HG03025 (cell line): Measurements from ENCODE around the gene FIBP.

Source experiments
- ATAC-seq: cut with Tn5 transposase; IDR thresholded peaks from one replicate; pipeline ENCODE4 v1.9.1; 2021; ENCODE audit warnings: mild to moderate bottlenecking, moderate library complexity; ENCODE audit not compliant: unreplicated experiment, low FRiP score

Gene FIBP

DNA sequence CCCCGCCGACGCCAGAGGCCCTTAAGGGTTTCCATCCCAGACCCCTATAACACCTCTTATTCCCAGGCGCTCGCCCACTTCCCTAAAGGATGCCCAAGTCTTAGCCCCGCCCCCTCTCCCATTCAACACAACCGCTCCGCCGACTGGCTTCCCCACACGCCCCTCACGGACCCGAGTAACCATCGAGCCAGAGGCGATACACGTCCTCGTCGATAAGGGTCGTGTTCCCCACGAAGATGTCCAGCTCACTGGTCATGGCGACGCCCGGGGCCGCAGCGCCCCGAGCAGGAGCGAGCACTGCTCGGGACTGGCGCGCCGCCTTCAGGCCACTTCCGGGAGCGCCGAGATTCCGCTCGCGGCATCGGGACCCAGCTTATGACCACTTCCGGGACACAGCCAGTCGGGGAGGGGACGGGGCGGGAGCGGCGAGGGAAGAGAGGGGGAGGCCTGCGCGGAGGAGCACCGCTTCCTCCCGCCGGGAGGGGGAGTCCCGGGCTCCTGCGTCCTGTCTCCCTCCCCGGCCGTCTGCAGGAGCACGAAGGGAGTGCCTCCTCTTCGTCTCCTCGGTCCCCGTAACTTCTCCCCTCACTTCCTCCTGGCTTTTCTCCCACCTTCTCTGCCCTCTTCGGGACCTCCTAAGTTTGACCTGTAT, at the start of gene FIBP:
TSS of gene FIBP (minus strand) at position 309 of the 652 bp plus-strand sequence. CDS start at position 256, 53 bp downstream.
- peak; percentile 50 for ATAC-seq

DNA sequence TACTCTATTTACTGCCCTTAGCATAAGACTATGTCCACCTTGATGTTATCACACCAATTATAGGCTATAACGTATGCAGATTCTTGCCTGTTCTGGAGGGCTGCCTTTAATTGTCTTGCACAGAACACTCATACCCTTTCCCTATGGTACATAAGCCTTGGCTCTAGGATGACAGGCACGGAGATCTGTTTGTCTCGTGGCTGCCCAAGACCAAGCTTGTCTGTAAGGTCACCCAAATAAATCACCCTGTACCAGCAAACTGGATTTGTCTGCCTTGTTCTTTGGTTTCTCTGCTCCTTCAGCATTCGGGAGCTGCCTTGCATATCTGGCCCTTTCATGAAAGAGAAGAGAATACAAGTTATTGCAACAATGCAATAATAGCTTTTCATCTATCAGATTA, 49.5 kb upstream of the FIBP start:
- ATAC-seq: no peak

DNA sequence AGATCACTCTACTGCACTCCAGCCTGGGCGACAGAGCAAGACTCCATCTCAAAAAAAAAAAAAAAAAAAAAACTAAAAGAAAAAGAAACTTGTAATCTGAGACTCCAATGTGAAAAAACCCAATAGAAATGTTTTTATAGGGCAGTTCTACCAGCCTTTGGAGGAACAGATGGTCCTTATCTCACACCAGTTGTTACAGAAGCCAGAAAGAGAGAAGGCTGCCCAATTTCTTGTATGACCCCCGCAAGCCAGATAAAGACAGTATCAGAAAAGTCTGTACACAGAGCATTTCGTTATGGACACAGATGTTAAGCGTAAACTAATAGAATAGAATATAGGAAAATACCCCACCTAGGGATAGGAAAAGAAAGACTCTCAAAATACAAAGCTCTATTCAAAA, 45.7 kb upstream of the FIBP start:
- no peak for ATAC-seq

DNA sequence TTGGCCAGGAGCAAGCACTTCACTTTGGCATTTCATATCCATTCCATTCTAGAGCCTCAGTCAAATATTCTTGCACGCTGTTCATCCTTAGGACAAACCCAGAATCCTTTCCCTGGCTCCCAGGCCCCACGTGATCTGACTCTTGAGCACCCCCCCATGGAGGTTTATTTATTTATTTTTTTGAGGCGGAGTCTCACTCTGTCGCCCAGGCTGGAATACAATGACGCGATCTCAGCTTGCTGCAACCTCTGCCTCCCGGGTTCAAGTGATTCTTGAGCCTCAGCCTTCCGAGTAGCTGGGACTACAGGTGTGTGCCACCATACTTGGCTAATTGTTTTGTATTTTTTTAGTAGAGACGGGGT, 44.3 kb upstream of the FIBP start:
- ATAC-seq: no peak

DNA sequence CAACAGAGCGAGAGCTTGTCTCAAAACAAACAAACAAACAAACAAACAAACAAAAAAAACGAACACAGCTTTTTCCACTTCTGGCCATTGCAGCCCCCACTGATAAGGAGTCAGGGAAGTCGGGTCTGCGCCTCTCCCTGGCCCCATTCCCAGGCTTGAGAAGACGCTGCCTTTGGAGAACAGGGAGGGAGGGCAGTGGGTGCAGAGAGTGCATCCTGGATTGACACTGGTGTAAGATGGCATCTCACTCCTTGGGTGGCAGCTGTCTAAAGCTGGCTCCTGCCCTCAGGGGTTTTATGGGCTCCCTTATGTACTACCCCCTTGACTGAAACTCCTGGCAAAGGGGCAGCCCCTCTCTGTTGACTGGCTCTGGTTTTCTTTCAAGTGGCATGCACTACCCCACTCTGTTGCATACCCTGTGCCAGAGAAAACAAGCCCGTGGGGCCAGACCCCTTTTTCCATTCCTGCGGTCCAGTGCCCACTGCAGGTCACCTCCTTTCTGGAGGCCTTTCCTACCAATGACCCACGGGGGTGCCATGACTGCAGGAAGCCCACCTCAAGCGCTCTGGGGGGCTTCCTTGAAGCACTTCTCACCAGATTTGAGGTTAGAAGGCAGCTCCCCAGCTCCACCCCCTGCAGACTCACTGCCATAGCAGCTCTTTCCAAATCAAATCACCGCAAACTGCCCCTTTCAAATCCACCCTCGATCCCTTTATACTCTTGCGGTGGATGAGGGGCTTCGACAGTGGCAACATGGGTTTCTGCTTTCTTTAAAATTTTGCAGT, 43.7 kb upstream of the FIBP start:
- no peak for ATAC-seq

DNA sequence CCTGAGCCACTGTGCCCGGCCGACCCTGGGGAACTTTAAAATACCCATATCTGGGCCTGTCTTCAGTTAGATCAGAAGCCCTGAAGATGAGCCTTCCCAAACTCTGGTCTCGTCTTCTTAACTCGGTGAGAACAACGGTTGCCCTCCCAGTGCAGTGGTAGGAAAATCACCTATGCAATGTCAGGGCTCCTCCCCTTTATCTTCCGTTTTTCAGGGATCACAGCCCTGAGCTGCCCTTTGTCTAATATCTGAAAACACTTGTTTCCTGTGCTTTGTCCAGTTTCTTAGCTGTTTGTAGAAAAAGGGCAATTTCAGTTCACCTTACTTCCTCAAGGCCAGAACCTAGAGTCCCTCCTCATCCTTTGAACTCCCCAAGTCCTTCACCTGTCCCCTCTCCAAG, 40.4 kb upstream of the FIBP start:
- no peak for ATAC-seq

DNA sequence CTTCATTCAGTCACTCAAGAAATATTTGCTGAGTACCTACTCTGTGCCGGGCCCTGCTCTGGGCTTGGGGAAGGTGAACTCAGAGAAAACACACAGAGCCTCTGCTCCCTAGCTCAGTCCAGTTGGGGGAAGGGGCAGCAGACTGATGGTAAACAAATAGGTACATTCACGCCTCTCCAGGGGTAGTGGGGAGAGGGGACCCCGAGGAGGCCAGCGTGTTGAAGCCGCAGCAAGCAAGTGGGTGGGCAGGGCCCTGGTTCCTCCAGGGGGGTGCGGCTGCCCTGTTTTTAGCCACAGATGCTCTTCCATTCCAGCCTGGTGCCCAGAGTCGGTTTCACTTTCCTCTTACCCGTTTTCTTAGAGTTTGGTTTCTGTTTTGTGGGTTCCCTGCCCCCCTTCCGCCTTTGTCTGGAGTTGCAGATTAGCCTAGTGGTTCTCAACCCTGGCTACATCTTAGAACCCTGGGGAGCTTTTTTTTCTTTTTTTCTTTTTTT, 39.7 kb upstream of the FIBP start:
- no peak for ATAC-seq

DNA sequence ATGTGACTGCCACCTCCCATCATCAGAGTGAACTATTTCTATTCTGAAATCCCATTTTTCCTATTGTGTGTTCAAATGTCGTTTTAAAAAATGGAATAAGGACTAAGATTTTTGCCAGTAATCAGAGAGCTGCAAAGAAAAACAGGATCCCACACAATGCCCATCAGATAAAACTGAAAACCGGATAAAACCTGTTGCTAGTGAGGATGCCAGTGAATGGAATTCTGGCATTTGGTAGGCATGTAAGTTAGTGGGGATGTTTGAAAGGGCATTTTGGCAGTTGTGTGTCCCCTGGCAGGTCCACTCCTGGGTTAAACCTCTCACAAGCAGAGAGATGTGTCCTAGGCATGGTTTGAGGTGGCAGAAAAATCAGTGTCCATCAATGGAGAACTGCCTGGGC, 37.1 kb upstream of the FIBP start:
- no peak for ATAC-seq

DNA sequence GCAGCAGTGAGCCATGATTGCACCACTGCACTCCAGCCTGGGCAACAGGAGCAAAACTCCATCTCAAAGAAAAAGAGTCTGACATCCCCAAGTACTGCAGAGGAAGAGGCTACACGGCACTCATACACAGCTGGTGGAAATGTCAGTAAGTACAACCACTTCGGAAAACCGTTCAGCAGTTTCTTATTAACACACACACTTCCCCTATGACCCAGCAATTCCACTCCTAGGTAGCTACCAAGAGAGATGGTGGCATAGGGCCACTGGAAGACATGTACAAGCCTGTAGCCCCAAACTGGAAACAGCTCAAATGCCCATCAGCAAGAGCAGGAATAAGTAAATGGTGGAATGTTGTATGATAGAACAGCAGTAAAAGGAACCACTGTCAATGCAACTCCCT, 34.3 kb upstream of the FIBP start:
- ATAC-seq: no peak

DNA sequence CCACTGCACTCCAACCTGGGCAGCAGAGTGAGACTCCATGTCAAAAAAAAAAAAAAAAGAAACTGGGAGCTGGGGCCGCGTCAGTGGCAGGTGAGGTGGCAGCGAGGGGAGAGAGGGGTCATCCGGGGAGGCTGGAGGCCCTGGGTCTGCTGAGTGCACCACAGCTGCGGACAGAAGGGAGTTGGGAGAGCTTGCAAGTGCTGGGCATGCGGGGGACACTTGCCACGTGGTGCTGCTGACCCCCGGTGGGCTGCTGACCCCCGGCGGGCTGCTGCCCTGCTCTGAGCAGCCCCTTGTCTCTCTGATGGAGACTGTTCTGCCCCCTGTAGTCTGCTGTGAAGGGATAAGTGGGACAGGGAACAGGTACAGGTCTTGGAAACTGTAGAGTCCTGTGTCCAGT, 33.6 kb upstream of the FIBP start:
- no peak for ATAC-seq

DNA sequence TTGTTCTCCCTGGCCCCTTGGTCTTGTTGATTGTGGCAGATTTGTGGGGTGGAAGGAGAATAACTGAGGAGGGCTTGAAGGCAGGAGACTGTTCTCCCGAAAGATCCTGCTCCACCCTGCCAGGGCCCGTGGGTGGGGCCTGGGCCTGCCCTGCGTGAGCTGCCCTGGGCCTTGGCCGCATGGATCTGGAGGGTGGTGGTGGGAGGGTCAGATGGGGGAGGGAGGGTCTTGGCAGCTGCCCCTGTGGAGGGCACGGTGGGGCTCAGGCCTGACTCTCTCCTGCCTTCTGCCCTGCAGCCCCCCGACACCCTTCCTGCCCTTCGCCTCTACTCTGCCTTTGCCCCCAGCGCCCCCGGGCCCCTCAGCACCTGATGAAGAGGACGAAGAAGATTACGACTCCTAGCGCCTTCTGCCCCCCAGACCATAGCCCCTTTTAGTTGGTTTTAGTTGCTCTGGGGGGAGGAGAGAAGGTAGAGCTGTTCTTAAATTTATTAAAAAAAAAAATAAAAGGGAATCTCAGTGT, 32.8 kb upstream of the FIBP start:
- ATAC-seq: no peak

DNA sequence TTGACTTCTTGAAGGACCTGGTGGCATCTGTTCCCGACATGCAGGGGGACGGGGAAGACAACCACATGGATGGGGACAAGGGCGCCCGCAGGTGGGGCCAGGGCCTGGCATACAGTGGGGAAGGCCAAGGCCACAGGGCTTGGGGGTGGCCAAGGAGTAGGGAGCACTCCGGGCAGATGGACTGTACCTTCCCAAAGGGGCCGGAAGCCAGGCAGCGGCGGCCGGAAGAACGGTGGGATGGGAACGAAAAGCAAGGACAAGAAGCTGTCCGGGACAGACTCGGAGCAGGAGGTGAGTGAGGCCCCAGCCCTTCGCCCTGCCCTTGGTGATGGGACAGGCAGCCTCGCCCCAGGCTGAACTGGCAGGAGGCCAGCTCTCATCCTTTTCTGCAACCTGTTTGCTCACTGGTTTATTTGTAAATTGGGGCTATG, 32.1 kb upstream of the FIBP start:
- no peak for ATAC-seq

DNA sequence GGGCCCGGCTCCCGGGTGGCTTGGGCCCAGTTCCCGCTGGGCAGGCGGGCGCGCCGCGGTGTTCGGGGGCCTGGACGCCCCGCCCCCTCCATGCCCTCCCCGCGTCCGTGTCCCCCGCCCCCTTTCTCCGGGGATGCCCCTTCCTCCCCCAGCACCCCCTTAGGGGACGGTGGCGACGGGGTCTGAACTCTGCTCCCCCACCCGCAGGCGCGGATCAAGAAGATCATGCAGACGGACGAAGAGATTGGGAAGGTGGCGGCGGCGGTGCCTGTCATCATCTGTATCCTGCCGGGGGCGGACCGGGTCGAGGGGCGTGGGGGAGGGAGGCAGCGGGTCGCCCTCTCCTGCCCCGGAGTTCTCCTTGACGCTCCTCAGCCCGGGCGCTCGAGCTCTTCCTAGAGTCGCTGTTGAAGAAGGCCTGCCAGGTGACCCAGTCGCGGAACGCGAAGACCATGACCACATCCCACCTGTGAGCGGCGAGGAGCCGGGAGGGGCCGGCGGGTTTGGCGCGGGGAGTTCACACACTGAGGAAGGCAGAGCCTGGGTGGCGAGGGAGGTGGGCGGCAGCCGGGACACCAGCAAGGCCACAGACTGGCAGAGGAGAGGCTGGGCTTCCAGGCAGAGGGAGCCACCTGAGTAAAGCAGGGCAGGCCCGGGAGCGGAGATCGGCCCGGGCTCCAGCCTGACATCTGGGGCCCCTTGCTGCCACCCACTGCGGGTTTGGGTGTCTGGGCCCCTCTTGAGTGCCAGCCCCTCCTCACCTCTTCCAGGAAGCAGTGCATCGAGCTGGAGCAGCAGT, 31.5 kb upstream of the FIBP start:
- ATAC-seq: peak; percentile 38

DNA sequence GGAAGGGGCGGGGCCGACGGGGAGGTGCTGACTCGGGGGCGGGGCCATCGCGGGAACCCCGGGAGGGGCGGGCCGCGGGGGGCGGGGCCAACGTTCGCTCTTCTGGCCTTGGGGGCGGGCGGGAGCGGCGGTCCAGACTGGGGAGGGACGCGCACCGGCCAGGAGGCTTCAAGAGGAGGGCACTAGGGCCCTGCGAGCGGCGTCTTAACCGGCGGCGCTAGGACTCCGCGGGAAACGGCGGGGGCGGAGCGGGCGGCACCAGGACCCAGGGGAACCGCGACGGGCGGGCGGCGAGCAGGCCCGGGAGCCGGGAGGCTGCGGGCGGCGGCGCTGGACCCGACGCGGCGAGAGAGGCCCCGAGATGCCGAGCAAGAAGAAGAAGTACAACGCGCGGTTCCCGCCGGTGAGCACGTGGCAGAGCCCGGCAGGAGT, 30.9 kb upstream of the FIBP start, which contains the start of gene DRAP1:
TSS of gene DRAP1 (plus strand) at position 286 of the 432 bp plus-strand sequence. CDS start at position 362, 76 bp downstream.
- ATAC-seq: peak; percentile 73

DNA sequence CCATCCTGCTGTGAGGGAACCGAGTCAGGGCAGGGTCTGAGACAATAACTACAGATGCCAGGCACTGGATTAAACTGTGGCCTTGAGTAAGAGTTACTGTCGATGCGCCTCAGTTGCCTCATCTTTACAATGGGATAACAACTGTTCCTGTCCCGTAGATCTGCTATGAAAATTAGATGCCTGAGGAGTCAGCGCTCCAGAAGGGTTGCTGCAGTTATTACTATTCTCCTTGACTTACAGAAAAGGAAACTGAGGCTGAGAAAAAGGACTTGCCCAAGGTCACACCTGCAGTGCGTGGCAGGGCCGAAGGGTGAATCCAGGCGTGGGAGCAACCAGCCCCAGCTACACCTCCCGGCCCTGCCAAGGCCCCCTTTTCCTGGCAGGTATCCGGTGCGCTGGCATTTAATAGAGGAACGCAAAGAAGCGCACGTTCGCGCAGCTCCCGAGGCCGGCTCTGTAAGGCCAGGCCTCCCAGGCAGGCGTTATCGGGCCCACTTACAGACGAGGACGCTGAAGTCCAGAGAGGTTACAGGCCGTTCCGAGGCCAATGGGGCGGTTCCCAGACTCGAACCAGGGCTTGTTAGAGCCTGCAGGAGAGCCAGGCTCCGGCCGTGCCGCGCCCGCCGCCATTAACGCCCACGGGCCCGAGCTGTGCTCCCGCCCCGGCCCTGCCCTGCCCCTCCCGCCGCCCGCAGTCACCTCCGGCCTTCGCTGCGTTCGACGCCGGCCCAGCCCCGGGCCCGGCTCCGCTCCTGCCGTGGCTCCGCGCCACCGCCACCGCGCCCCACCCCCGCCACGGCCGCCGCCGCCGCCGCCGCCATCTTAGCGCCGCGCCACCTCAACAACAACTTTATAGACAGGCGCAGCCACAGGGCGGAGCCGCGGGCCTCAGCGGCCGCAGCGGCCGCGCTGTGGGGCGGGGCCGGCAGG, 30.2 kb upstream of the FIBP start, which contains the start of gene C11orf68:
TSS of gene C11orf68 (minus strand) at position 852 of the 930 bp plus-strand sequence. CDS start at position 821, 31 bp downstream.
- peak; percentile 39 for ATAC-seq

DNA sequence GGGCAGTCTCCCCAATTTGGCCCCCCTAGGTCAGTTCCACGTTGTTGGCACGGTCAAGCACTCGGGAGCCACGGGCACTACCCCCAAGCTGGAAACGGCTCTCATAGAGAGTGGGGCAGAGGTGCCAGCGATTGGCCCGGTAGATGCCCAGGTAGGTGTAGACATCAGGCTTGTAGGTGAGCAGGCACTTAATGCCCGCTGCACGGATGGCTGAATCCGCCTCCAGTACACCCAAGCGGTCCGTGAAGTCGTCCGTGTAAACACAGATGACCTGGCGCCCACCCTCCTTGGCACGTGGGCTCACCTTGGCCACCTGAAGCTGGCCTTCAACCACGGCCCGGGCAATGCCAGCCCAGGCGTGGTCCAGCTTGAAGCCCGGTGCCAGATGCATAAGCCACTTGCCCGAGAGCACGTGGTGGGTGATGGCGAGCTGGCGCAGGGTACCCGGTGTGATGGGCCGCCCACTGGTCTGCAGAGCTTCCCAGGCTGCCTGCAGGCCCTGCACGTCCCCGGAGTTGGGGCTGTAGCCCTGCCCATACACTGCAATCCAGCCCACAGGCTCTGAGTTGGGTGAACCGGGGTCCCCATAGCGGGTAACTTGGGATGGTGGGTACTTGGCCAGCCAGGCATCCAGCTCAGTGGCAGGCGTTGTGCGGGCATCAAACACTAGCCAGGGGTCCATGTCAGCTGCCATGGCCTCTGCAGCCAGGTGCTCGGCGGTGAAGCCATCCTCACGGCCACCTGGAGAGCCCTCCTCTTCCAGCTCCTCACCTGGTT, 29.4 kb upstream of the FIBP start:
- ATAC-seq: no peak

DNA sequence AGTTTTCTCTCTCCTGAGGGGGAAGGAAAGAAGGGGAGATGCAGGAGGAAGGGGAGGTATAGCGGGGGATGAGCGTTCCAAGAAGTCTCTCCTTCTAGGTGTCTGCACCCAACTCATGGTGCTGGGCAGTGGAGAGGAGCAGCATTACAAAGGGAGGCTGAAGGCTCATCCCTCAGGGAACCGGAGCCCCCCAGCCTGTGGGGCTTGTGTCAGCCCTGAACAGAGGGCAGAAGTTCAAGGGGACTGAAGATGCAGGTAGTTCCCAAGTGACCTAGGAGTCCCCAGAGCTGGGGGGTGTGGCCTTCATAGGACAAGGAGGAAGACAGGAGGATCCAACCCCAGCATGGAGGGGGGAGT, 28.8 kb upstream of the FIBP start:
- no peak for ATAC-seq

DNA sequence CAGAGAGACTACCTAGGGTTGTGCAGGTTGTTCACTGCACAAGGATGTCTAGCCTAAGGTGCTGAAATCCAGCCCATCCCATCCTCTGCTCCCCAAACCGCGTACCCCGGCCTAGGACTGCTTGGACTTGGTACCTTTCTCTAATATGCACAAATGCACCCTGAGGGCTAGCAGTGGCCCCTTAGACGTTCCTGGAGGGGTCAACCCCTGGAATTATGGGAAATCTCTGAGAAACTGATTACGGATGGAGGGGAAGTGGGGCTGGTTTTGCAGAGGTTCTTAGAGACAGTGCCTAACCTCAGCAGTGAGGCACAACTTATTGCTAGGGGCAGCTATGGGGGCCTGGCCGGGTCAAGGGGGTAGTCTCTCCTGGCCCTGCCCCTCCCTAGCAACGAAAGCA, 28.1 kb upstream of the FIBP start:
- ATAC-seq: no peak

DNA sequence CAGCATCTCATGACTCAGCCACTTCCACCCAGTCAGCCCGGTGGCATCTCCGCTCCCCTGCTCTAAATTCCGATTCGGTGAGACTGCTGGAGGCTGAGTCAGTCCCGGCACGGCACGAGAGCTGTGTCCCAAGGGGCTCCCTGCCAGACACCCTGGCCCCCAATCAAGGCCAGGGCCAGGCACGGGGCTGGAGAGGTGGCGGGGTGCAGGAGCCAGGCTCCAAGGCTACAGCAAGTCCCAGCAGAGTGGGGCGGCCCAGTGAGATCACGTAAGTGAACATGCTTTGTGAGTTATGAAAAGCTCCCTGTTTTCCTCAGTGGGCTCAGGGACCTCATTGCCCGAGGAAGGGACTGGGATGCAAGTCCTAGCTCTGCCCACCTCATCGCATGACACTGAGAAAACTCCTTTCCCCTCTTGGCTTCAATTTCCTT, 27.6 kb upstream of the FIBP start:
- ATAC-seq: no peak
